NCI-H460 (cell line): ENCODE results near the gene PANX3. TPM values are rescaled to one million over a fixed set of nuclear protein-coding genes. Genes with fewer than 3 reads are reported as not detected.

Experiments used
- DNase-seq: peaks from one replicate; pipeline ENCODE4 v3.0.0-alpha.2; 2016; ENCODE audit warnings: low read depth; ENCODE audit errors: extremely low read depth
- small RNA-seq, 2 experiments: library from RNA; depleted of rRNA; stranded (forward); fragments of <200 nt; gene quantifications; one replicate each; pipeline ENCODE3, GENCODE V24; 2014
- total RNA-seq: library from RNA; depleted of rRNA; stranded (reverse); fragments of >200 nt; shearing (Covaris generic); gene quantifications from 2 replicates; pipeline ENCODE4 v1.2.3, GENCODE V29; 2014; rRNA removed

The PANX3 gene
- total RNA-seq, 1 experiment from 2014 or later: not detected

GRCh38 chr11:124648610-124649009, 37.4 kb downstream of the PANX3 start:
- DNase-seq: no peak

- no peak for DNase-seq
Observed at GRCh38 chr11:124656774-124657630, 45.8 kb downstream of the PANX3 start.

- no peak for DNase-seq
Observed at GRCh38 chr11:124657904-124658303, 46.7 kb downstream of the PANX3 start.

- no peak for DNase-seq
Observed at GRCh38 chr11:124658501-124658900, 47.3 kb downstream of the PANX3 start.

- no peak for DNase-seq
Observed at GRCh38 chr11:124658986-124659385, 47.8 kb downstream of the PANX3 start.

GRCh38 chr11:124661553-124661952, 50.3 kb downstream of the PANX3 start:
- no peak for DNase-seq

GRCh38 chr11:124662106-124662505, 50.9 kb downstream of the PANX3 start:
- DNase-seq: no peak

- DNase-seq: no peak
Observed at GRCh38 chr11:124663861-124664260, 52.6 kb downstream of the PANX3 start.

GRCh38 chr11:124667601-124668000, 56.4 kb downstream of the PANX3 start:
- DNase-seq: no peak

- peak; percentile 33 for DNase-seq
Observed at GRCh38 chr11:124669193-124669592, 58.0 kb downstream of the PANX3 start.

Small RNA genes lying within 50 kb of the gene (small RNA-seq; reads per million reads assigned to genes)
- gene RNA5SP352: 0 reads per million in 2 experiments

Other genes with a start within 250 kb of the PANX3 start
- not detected in 2 replicates for gene OR8B2, start 226.9 kb upstream of the PANX3 start, total RNA-seq
- gene OR8B3, start 212.4 kb upstream of the PANX3 start, total RNA-seq: not detected in 2 replicates
- not detected in 2 replicates for gene OR8B4, start 186.6 kb upstream of the PANX3 start, total RNA-seq
- not detected in 2 replicates for gene OR8B8, start 165.7 kb upstream of the PANX3 start, total RNA-seq
- gene OR8B12, start 67.8 kb upstream of the PANX3 start, total RNA-seq: not detected in 2 replicates
- not detected in 2 replicates for gene OR8A1, start 41.4 kb upstream of the PANX3 start, total RNA-seq
- 23.8 and 30.3 TPM in 2 replicates for gene TBRG1, start 11.4 kb downstream of the PANX3 start, total RNA-seq
- 17.4 and 19.0 TPM in 2 replicates for gene SIAE, start 62.3 kb downstream of the PANX3 start, total RNA-seq
- gene SPA17, start 62.5 kb downstream of the PANX3 start, total RNA-seq: 12.7 and 14.0 TPM in 2 replicates
- not detected in 2 replicates for gene NRGN, start 128.5 kb downstream of the PANX3 start, total RNA-seq
- not detected in 2 replicates for gene VSIG2, start 140.8 kb downstream of the PANX3 start, total RNA-seq
- 0.15 and 0.23 TPM in 2 replicates for gene ESAM, start 150.9 kb downstream of the PANX3 start, total RNA-seq
- 5.1 and 8.0 TPM in 2 replicates for gene MSANTD2, start 189.0 kb downstream of the PANX3 start, total RNA-seq